Brain microvascular endothelial cell (primary cell): ENCODE measurements around the gene RADX.
"Not testable (repeated sequence)": the region's sequence is repeated elsewhere in the genome, so short reads cannot be mapped to it uniquely, and the experiment has no call there.

Experiments
- DNase-seq: peaks from one replicate; pipeline ENCODE4 v3.0.0-alpha.2; 2020
- H3K27ac ChIP-seq: fragments of 250-450 bp; sonication (Bioruptor Pico); 2 replicates; pipeline ENCODE4 v1.5.1; 2020; ENCODE audit warnings: mild to moderate bottlenecking, moderate library complexity
- H3K27me3 ChIP-seq: fragments of 250-450 bp; sonication (Bioruptor Pico); replicated peaks from 2 replicates; pipeline ENCODE4 v1.5.1; 2020; ENCODE audit warnings: mild to moderate bottlenecking
- H3K36me3 ChIP-seq: fragments of 250-450 bp; sonication (Bioruptor Pico); replicated peaks from 2 replicates; pipeline ENCODE4 v1.5.1; 2020; ENCODE audit warnings: mild to moderate bottlenecking
- H3K4me3 ChIP-seq: 2 replicates; pipeline ENCODE4 v1.5.1; 2011; ENCODE audit warnings: low read depth, mild to moderate bottlenecking, control low read depth, low read length, moderate library complexity
- CTCF ChIP-seq: IDR thresholded peaks from 2 replicates; pipeline ENCODE4 v1.5.1; 2011; ENCODE audit warnings: low read depth, mild to moderate bottlenecking, moderate library complexity, low read length, control low read depth, inconsistent platforms; ENCODE audit errors: missing control alignments
- in situ Hi-C: cut with HindIII; loops from 2 replicates; pipeline ENCODE4 v1.10.0; 2017; ENCODE audit warnings: low sequenced_read_pairs, low pct_ligation_motif_present

The RADX gene

GRCh38 chrX:106649523-106650428, 38.0 kb downstream of the RADX start:
- DNase-seq: no peak
- in situ Hi-C loops: no loop called here
- no peaks in the 10 kb centered on the region for H3K36me3 ChIP-seq
- no peak for TF ChIP-seq CTCF
- no peak overlapping the region for H3K4me3 ChIP-seq
- H3K27me3 ChIP-seq: no peaks in the 10 kb centered on the region
- H3K27ac ChIP-seq: no peak overlapping the region

- DNase-seq, H3K27ac ChIP-seq, H3K36me3 ChIP-seq, in situ Hi-C loops, H3K27me3 ChIP-seq, H3K4me3 ChIP-seq: not testable (repeated sequence)
Measured at GRCh38 chrX:106653625-106654024, 41.8 kb downstream of the RADX start.

- in situ Hi-C loops: no loop called here
- H3K4me3 ChIP-seq: no peak overlapping the region
- H3K27ac ChIP-seq: no peak overlapping the region
- no peak for DNase-seq
- H3K36me3 ChIP-seq: no peaks in the 10 kb centered on the region
- TF ChIP-seq CTCF: no peak
- no peaks in the 10 kb centered on the region for H3K27me3 ChIP-seq
Measured at GRCh38 chrX:106670631-106671030, 58.9 kb downstream of the RADX start.

GRCh38 chrX:106672527-106672926, 60.7 kb downstream of the RADX start:
- no peaks in the 10 kb centered on the region for H3K36me3 ChIP-seq
- no peak overlapping the region for H3K4me3 ChIP-seq
- no peak overlapping the region for H3K27ac ChIP-seq
- no peak for DNase-seq
- TF ChIP-seq CTCF: no peak
- in situ Hi-C loops: no loop called here
- no peaks in the 10 kb centered on the region for H3K27me3 ChIP-seq

- in situ Hi-C loops: no loop called here
Measured at GRCh38 chrX:106680716-106681115, 68.9 kb downstream of the RADX start.

GRCh38 chrX:106684207-106684606, 72.4 kb downstream of the RADX start:
- Histone ChIP-seq H3K27ac (no peak overlapping the region), H3K36me3 (no peaks in the 10 kb centered on the region), H3K27me3 (no peaks in the 10 kb centered on the region), H3K4me3 (no peak overlapping the region)
- in situ Hi-C loops: no loop called here
- TF ChIP-seq CTCF: no peak
- DNase-seq: no peak

More at GRCh38 chrX:106680716-106681115, 68.9 kb downstream of the RADX start:
- DNase-seq: no peak
- H3K27me3 ChIP-seq: no peaks in the 10 kb centered on the region
- no peak for TF ChIP-seq CTCF
- no peak overlapping the region for H3K27ac ChIP-seq
- H3K36me3 ChIP-seq: no peaks in the 10 kb centered on the region
- no peak overlapping the region for H3K4me3 ChIP-seq
